ENCODE measurements around the gene RALGPS1. TPM values are rescaled to one million over a fixed set of nuclear protein-coding genes. Genes with fewer than 3 reads are reported as not detected.

The RALGPS1 gene
- total and polyA plus RNA-seq, 2 of the 8 experiments (the other 6 are each of a cell fraction or from before 2014, with no cell fraction given): 20.0 to 23.5 TPM

- Histone ChIP-seq H2BK5ac (ENCODE audit: low read depth, low read length) (no peak overlapping the region), H3K9ac (replicated peaks in 1 of 4; ENCODE audit: extremely low read depth in 1 of 4, low read depth in 3 of 4, low read length in 3 of 4) (no peak overlapping the region), H3K23me2 (ENCODE audit: low read depth, low read length) (no peaks in the 10 kb centered on the region), H2BK20ac (ENCODE audit: low read length) (no peak overlapping the region), H2BK12ac (ENCODE audit: low read depth, low read length) (no peak overlapping the region), H2AFZ (ENCODE audit: low read length) (no peak overlapping the region), H4K20me1 (replicated peaks in 1 of 2; ENCODE audit: control insufficient read depth in 1 of 2, insufficient read depth in 2 of 2, low read length in 2 of 2) (no peaks in the 10 kb centered on the region), H3K4ac (replicated peaks; ENCODE audit: insufficient read length, low read depth, low read length) (no peak overlapping the region), H3K27ac (ENCODE audit: low read depth, low read length) (no peak overlapping the region), H3K27me3 (replicated peaks in 1 of 4; ENCODE audit: control insufficient read depth in 3 of 4, extremely low read depth in 1 of 4, insufficient read depth in 3 of 4, low read length in 3 of 4) (no peaks in the 10 kb centered on the region), H3K23ac (ENCODE audit: insufficient read length) (no peak overlapping the region), H3K4me1 (replicated peaks in 1 of 4; ENCODE audit: control insufficient read depth in 3 of 4, insufficient read depth in 4 of 4, low read length in 3 of 4) (no peaks in the 10 kb centered on the region), H3K79me2 (ENCODE audit: control insufficient read depth in 1 of 2, insufficient read depth in 2 of 2, low read length in 2 of 2) (no peaks in the 10 kb centered on the region), H4K91ac (replicated peaks; ENCODE audit: insufficient read length, low read length) (no peak overlapping the region), H3K9me3 (ENCODE audit: insufficient read depth in 2 of 2, low read depth in 1 of 2, low read length in 1 of 2) (no peaks in the 10 kb centered on the region), H2BK120ac (replicated peaks; ENCODE audit: low read depth, low read length) (no peak overlapping the region), H3K79me1 (ENCODE audit: low read depth, low read length) (no peaks in the 10 kb centered on the region), H4K8ac (ENCODE audit: extremely low read depth, insufficient read depth, low read length) (no peak overlapping the region), H2BK15ac (ENCODE audit: low read length) (no peak overlapping the region), H4K5ac (ENCODE audit: insufficient read length, low read depth, low read length) (no peak overlapping the region), H3K56ac (replicated peaks; ENCODE audit: insufficient read length, low read depth, low read length) (no peak overlapping the region), H2AK5ac (ENCODE audit: low read depth, low read length) (no peak overlapping the region), H3K14ac (ENCODE audit: insufficient read length) (no peak overlapping the region), H3K4me3 (ENCODE audit: extremely low read depth in 1 of 4, insufficient read depth in 2 of 4, low read depth in 3 of 4, low read length in 4 of 4) (no peak overlapping the region), H3K4me2 (ENCODE audit: insufficient read depth in 1 of 2, low read depth in 2 of 2, low read length in 2 of 2) (no peak overlapping the region), H3K18ac (ENCODE audit: extremely low read depth, low read length) (no peak overlapping the region), H3K36me3 (ENCODE audit: control insufficient read depth in 2 of 4, insufficient read depth in 4 of 4, low read length in 3 of 4) (peaks cover 0 to 6% (median 0%) of the 10 kb centered on the region in 4 experiments; a peak in 3 of 8 replicates)
- POLR2A ChIA-PET (ENCODE audit: partially characterized antibody): interaction anchor here (0.6 to 1.8 kb wide), 3 partner anchors 8 to 20 kb away, joined by 3 to 7 read pairs (median 3); no protein-coding TSS in a partner anchor
- DNase-seq (ENCODE audit: low read depth in 1 of 2, low spot score in 2 of 2): no peak
- CTCF ChIA-PET (ENCODE audit: partially characterized antibody): interaction anchor here (0.7 to 1.7 kb wide), 4 partner anchors 19 to 86 kb away, joined by 3 to 4 read pairs (median 3); no protein-coding TSS in a partner anchor
- no peak for FAIRE-seq
- 86% methylated on average over 4 of the region's 4 CpGs; no CpG with 5 or more reads in 1 of the 2 experiments for WGBS, 2 experiments (ENCODE audit: extremely low coverage in 1 of 2, insufficient coverage in 1 of 2, insufficient read length in 1 of 2, insufficient replicate concordance in 2 of 2, low coverage in 1 of 2, low lambda C conversion rate in 2 of 2, missing lambda C conversion rate in 1 of 2)
- TF ChIP-seq TAF7 (optimal IDR thresholded peaks at IDR 0.05; ENCODE audit: borderline replicate concordance, low read depth, low read length): no peak
- TF ChIP-seq BRCA1 (IDR thresholded peaks at IDR 0.05; ENCODE audit: low read depth, low read length): no peak
- TF ChIP-seq CTCF (IDR thresholded peaks at IDR 0.05; ENCODE audit: control extremely low read depth in 1 of 3, insufficient read depth in 1 of 3, low read depth in 1 of 3, low read length in 3 of 3): no peak
- TF ChIP-seq CREB1 (IDR thresholded peaks at IDR 0.05): no peak
- no peak for TF ChIP-seq NRF1 (IDR thresholded peaks at IDR 0.05; ENCODE audit: low read depth, low read length)
- no peak for TF ChIP-seq SAP30 (IDR thresholded peaks at IDR 0.05; ENCODE audit: insufficient read depth, insufficient replicate concordance, low read length)
- TF ChIP-seq HDAC2 (IDR thresholded peaks at IDR 0.05; ENCODE audit: borderline replicate concordance in 1 of 2, low read depth in 2 of 2, low read length in 2 of 2): no peak
- TF ChIP-seq SP2 (IDR thresholded peaks at IDR 0.05; ENCODE audit: low read length): no peak
- no peak for TF ChIP-seq EP300 (IDR thresholded peaks at IDR 0.05; ENCODE audit: borderline replicate concordance in 1 of 2, low read depth in 2 of 2, low read length in 2 of 2)
- TF ChIP-seq CTBP2 (IDR thresholded peaks at IDR 0.05; ENCODE audit: borderline replicate concordance, insufficient read depth, insufficient read length, low read length): no peak
- no peak for TF ChIP-seq PHF8 (conservative IDR thresholded peaks at IDR 0.05; ENCODE audit: low read depth, low read length)
Observed at GRCh38 chr9:127233550-127233949, 319.0 kb downstream of the RALGPS1 start.

Measured in H1 (cell line).